ENCODE measurements around the gene NOX4. TPM values are rescaled to one million over a fixed set of nuclear protein-coding genes. Genes with fewer than 3 reads are reported as not detected.

The NOX4 gene
- total RNA-seq, 4 donors from 2014 or later, result 0.26 to 2.3 TPM; not detected in 2

- WGBS, 2 donors, result 54 to 57% methylated on average over 2 to 3 of the region's 3 CpGs
- DNase-seq, result no peak
These were observed 38.4 kb downstream of the NOX4 start for GRCh38 chr11:89452780-89453179.

DNA sequence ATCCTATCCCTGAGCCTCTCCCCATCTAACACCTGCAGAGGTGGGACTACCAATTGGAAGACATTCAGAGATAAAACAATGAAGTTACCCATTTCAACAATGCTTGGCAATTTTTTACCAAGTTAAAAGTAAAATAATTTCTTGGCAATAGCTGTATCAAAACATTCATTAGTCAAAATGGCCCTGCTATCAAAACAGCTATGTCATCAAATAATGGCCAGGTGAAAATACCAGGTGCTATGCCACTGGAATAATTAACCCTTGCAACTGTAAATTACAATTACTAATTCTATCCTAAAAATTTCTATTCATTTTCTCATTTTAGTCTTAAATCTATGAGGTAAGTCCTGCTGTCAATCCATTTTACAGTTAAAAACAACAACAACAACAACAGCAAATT is 43.3 kb downstream of the NOX4 start:
- intact Hi-C loops (cut with DNase I), result no loop called here
- Histone ChIP-seq H3K27ac (no peak overlapping the region), H3K4me3 (no peak overlapping the region), H3K27me3 (no peaks in the 10 kb centered on the region), H3K36me3 (no peaks in the 10 kb centered on the region), H3K9me3 (no peaks in the 10 kb centered on the region), H3K4me1 (no peaks in the 10 kb centered on the region)
- TF ChIP-seq, protein P1, sequence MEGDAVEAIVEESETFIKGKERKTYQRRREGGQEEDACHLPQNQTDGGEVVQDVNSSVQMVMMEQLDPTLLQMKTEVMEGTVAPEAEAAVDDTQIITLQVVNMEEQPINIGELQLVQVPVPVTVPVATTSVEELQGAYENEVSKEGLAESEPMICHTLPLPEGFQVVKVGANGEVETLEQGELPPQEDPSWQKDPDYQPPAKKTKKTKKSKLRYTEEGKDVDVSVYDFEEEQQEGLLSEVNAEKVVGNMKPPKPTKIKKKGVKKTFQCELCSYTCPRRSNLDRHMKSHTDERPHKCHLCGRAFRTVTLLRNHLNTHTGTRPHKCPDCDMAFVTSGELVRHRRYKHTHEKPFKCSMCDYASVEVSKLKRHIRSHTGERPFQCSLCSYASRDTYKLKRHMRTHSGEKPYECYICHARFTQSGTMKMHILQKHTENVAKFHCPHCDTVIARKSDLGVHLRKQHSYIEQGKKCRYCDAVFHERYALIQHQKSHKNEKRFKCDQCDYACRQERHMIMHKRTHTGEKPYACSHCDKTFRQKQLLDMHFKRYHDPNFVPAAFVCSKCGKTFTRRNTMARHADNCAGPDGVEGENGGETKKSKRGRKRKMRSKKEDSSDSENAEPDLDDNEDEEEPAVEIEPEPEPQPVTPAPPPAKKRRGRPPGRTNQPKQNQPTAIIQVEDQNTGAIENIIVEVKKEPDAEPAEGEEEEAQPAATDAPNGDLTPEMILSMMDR (IDR thresholded peaks at IDR 0.05), result no peak
- no peak for TF ChIP-seq POLR2A (IDR thresholded peaks at IDR 0.05)
- DNase-seq, result no peak

More at GRCh38 chr11:89452780-89453179, 38.4 kb downstream of the NOX4 start:
- intact Hi-C loops (cut with DNase I), result no loop called here
- Histone ChIP-seq H3K36me3 (no peaks in the 10 kb centered on the region), H3K4me3 (no peak overlapping the region), H3K27me3 (no peaks in the 10 kb centered on the region), H3K4me1 (no peaks in the 10 kb centered on the region), H3K9me3 (no peaks in the 10 kb centered on the region), H3K27ac (no peak overlapping the region)
- TF ChIP-seq, protein P1 (IDR thresholded peaks at IDR 0.05), result no peak
- TF ChIP-seq POLR2A (IDR thresholded peaks at IDR 0.05), result no peak

- Histone ChIP-seq H3K9me3 (no peaks in the 10 kb centered on the region), H3K4me3 (no peak overlapping the region), H3K27me3 (no peaks in the 10 kb centered on the region), H3K27ac (no peak overlapping the region), H3K4me1 (no peaks in the 10 kb centered on the region), H3K36me3 (no peaks in the 10 kb centered on the region)
- TF ChIP-seq, protein P1 (IDR thresholded peaks at IDR 0.05), result no peak
- TF ChIP-seq POLR2A (IDR thresholded peaks at IDR 0.05), result no peak
- intact Hi-C loops (cut with DNase I), result no loop called here
- DNase-seq, result no peak
- WGBS, 2 donors, result 52 to 65% methylated on average over 5 of the region's 5 CpGs
These were observed 47.5 kb downstream of the NOX4 start for GRCh38 chr11:89443361-89444322.

DNA sequence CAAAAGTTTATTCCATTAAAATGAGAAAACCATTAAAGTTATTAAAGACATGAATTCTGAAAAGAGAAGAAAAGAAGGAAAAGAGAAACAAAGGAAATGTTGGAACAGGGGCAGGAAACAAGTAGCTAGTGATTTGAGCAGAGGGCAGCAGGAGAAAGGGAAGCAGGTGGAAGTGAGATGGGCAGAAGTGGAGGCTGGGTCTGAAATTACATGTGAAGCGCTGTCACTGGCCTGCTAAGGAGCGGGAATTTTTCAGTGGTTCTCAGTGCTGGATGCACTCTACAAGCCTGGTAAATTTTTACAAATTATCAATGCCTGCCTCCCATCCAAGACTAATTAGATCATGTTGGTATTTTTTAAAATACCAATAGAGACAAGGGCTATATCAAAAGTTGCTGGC is 48.4 kb downstream of the NOX4 start:
- no peaks in the 10 kb centered on the region for H3K27me3 ChIP-seq
- H3K36me3 ChIP-seq, result no peaks in the 10 kb centered on the region
- H3K27ac ChIP-seq, result no peak overlapping the region
- H3K4me1 ChIP-seq, result no peaks in the 10 kb centered on the region
- DNase-seq, result no peak
- no peak for TF ChIP-seq POLR2A (IDR thresholded peaks at IDR 0.05)
- TF ChIP-seq, protein P1 (IDR thresholded peaks at IDR 0.05), result no peak
- WGBS, 2 donors, result 60 to 72% methylated on average over 2 of the region's 2 CpGs
- intact Hi-C loops (cut with DNase I), result no loop called here
- H3K9me3 ChIP-seq, result no peaks in the 10 kb centered on the region
- H3K4me3 ChIP-seq, result no peak overlapping the region

GRCh38 chr11:89441606-89442005 is 49.6 kb downstream of the NOX4 start:
- no peak overlapping the region for H3K4me3 ChIP-seq
- DNase-seq, result no peak
- intact Hi-C loops (cut with DNase I), result no loop called here
- no peaks in the 10 kb centered on the region for H3K4me1 ChIP-seq
- no peaks in the 10 kb centered on the region for H3K36me3 ChIP-seq
- no peaks in the 10 kb centered on the region for H3K27me3 ChIP-seq
- TF ChIP-seq, protein P1 (IDR thresholded peaks at IDR 0.05), result no peak
- no peak for TF ChIP-seq POLR2A (IDR thresholded peaks at IDR 0.05)
- H3K27ac ChIP-seq, result no peak overlapping the region
- no peaks in the 10 kb centered on the region for H3K9me3 ChIP-seq
- WGBS, 2 donors, result 52 to 55% methylated on average over 1 of the region's 1 CpG

All from esophagus squamous epithelium (tissue), 5 donors.